ENCODE data around the gene TRIM65.

Gene TRIM65

DNA sequence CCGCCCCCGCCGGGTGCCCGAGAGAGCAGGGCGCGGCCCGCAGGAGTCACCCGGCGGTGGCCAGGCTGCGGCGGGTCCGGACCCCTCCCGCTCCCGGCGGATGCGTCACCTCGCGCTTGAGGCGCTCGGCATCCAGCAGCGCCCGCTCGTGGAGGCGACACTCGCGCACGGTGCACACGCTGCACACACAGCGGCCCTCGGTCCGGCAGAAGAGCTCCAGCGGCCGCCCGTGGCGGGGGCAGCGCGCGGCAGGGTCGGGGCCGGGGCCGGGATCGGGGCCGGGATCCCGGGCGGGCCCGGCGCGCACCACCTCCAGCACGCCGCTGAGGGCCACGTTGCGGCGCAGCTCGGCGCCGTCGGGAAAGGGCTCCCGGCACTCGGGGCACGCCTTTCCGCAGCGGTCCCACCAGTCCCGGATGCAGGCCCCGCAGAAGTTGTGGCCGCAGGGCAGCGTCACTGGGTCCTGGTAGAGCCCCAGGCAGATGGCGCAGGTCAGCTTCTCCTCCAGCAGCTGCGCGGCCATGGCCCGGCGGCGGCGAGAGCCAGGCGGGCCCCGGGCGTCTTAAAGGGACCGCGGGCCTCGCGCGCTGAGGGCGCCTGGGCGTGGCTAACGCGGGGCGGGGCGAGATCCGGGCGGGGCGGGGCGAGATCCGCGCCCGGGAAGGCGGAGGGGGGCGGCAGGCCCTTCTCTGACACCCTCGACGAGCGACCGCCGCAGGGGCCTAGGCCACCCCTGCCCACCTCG, at the start of gene TRIM65:
Gene TRIM65 (minus strand): TSS at position 537 of the 745 bp plus-strand sequence. CDS start 14 bp downstream, at position 523.
- DNase-seq = peak; percentile 82

GRCh38 chr17:75945211-75945610, 48.5 kb upstream of the TRIM65 start:
- DNase-seq = no peak

DNA sequence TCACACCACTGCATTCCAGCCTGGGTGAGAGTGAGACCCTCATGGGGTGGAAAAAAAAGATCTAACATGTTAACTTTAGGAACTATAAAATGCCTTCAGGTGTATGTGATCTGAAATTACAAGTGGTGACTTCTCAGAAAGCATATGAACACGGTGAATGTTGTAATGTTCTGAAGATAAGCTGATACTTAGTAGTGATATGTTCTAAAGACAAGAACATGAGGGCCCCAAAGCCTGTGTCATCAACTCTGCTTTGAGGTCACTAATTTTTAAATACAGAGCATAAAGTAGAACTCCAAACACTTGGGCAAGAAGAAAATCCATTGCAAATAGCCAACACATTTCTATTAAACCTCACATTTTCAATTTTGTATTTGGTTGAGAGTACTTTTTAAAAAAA, 46.7 kb upstream of the TRIM65 start:
- DNase-seq = no peak

GRCh38 chr17:75942473-75942872, 45.7 kb upstream of the TRIM65 start:
- no peak for DNase-seq

- no peak for DNase-seq
These were observed 44.7 kb upstream of the TRIM65 start for GRCh38 chr17:75941442-75941819.

- peak; percentile 87 for DNase-seq
These were observed 44.1 kb upstream of the TRIM65 start, which contains the start of gene FBF1 for GRCh38 chr17:75940727-75941441. Gene FBF1, minus strand, starts transcription at chr17:75941042. Its CDS starts 2,893 bp downstream, at chr17:75938149.

DNA sequence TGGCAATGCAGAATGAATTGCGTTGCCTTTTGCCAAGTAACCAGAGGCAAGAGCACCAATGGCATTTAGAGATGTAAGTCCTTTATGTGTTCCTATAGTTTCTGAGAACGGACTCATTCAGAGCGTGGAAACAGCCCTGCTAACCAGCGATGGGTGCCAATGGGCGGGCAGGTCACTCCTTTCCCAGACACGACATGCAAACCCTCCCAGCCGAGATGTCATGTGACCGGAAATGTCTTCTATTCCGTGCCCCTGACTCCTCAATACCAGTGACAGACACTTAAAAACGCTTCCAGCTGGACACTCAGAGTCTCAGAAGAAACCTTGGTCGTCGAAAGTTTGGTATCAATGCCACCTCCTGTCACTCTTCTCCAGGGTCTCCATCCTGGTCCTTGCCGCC, 40.9 kb upstream of the TRIM65 start:
- no peak for DNase-seq

GRCh38 chr17:75933808-75934207, 37.1 kb upstream of the TRIM65 start:
- DNase-seq = no peak

DNA sequence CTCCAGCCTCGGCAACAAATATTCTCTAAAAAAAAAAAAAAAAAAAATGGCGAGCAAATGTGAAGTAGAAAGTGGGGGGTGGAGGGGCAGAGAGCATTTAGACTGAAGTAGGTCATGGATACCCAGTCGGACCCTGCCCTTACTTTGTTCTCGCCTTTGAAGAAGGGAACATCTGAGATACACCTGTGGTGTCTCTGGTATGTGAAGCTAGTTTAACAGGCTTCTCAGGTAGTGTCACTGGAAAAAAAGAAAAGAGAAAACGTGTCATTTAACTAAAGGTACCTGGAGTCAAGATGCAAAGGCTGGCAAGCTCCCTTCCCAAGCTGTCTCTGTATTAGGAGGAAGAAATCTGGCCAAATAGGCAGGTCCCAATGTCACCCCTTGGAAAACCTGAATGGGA, 36.1 kb upstream of the TRIM65 start:
- DNase-seq = no peak

GRCh38 chr17:75931062-75931461, 34.3 kb upstream of the TRIM65 start:
- DNase-seq = no peak

DNA sequence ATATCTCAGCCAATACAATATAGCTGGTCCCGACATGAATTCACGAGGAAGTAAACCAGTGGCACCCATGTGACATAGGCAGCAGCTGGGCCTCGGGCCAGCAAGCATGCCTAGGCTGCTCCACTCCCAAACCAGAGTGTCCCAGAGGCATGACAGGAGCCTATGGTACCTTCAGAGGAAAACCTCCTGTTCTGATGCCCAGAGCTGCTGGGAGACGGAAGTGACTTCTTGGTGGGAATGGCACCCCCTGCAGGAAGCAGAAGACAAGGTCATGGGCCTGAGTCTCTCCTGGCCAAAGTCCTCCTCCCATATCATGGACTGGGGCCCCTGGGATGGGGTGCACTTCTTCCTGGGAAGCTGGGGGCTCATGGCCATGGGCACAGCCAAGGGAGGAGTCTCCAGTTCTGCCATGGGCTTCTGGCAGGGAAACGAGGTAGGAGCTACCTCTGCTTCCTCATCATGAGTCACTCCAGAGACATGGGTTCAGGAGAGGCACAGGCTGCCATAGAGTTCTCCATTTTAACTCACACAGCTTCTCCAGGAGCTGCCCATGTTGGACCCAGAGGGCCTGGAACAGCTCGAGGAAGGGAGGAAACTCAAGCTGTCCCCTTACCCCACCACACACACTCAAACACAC, 30.7 kb upstream of the TRIM65 start:
- DNase-seq = peak; percentile 9

DNA sequence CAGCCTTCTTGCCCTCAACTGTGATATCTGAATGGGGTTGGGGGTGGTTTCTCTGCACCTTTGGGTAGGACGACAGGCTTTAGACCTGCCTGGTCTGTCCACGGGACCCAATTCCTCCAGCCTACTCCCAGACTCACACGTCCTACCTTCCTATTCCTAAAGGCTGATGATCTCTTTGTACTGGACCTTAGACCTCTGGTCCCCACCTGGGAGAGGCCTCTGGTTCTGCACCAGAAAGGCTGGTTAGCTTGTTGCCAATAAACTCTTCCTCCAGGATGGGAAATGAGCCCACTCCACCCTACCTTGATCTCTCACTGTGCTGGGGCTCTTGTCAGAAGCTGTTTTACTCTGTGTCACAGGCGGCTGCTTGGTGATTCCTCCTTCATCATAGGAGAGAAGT, 29.7 kb upstream of the TRIM65 start:
- no peak for DNase-seq

GRCh38 chr17:75925912-75926311, 29.2 kb upstream of the TRIM65 start:
- no peak for DNase-seq

DNA sequence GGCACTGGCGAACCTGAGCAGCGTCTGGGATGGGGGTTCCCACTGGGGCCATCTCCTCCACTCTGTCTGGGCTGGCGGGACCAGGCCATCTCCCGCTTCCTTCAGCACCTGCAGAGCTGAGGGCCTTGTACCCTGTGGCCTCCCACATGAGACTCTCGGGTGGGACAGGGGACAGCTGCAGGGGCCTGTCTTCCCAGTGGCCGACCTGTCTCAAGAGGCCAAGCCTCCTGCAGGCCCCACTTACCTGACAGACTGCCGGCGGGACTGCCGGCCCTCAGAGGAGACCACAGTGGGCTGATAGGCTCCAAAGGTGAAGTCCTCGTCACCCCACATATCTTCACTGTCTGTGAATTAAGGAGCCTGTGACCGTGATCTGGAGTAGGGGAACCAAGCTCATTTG, 28.4 kb upstream of the TRIM65 start:
- no peak for DNase-seq

GRCh38 chr17:75922963-75923874, 26.5 kb upstream of the TRIM65 start:
- DNase-seq = no peak

DNA sequence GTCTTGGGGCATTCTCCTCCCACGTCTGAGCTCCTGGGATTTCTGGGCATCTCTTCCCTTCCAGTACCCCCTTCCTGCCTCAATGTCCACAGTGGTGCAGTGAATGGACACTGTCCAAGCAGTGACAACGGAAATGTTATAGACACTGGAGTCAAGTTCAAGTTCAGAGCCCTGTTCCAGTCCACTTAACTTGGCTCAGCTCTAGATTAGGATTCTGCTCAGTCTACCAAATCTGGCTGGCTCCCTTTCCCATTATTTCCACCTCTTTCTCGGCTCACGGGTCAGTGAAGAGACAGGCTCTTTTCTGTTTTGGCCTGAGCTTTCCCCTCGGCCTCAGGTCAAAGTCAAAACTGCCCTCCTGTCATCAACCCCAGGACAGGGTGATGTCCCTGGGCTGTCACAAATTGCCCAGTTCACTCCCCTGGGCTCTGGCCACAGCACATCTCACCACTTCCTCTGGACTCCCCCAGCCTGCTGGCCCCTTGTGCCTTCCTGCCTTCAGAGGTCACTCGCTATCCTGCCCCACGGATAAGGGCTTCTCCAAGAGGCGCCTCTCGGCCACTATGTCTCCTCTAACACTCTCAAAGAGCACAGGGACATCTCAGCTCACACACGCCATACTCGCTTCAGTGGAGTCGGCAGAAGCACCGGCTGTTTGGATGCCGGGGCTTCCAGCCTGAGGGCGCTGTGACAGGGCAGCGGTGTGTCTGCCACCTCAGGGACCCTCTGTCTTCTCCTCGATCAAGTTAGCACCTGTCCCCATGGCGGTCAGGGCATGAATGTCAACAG, 25.6 kb upstream of the TRIM65 start:
- no peak for DNase-seq

- no peak for DNase-seq
These were observed 24.8 kb upstream of the TRIM65 start for GRCh38 chr17:75921596-75921995.

DNA sequence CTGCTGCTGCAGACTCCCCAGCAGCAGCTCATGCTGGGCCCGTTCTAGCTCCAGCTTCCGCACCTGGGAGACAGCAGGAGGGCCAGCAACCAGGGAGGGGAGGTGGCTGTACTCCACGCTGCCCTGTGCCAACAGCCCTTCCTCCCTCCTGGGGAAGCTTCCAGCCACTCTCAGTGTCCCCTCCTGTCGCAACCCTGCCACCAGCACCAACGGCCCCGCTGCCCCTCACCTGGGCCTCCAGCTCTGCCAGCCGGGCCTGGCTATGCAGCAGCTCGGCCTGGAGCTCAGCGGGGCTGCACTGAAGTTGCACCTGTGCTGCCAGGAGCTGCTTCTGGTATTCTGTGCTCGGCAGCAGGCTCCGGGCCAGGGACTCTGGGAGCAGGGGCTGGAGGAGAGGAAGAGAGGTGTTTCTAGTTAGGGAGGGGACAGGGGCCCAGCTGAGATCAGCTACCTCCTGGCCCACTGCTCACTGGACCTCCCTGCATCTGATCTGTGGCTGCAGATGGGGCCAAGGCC, 23.4 kb upstream of the TRIM65 start:
- no peak for DNase-seq

- no peak for DNase-seq
These were observed 22.9 kb upstream of the TRIM65 start for GRCh38 chr17:75919611-75920010.

DNA sequence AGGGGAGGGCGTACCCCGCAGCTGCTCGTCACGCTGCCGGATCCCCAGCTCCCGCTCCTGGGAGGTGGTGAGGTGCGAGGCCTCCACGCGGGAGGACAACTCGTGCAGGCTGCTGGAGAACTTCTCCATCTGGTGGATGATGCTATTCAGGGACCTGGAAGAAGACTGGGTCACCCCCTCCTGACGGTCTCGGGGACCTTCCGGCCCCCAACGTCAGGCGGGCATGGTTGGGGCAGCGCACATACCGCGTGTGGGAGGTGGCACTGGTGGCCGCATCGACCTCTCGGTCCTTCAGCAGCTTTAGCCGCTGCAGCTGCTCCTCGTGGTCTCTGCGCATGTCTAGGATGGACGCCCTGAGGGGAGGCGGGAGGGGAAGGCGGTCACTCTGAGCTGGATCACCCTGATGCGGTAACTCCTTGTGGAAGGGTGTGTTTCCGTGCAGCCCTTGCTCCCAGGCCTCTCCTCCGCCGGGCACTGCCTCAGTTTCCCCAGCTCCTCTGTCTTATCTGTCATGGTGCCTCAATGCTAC, 21.2 kb upstream of the TRIM65 start:
- no peak for DNase-seq

DNA sequence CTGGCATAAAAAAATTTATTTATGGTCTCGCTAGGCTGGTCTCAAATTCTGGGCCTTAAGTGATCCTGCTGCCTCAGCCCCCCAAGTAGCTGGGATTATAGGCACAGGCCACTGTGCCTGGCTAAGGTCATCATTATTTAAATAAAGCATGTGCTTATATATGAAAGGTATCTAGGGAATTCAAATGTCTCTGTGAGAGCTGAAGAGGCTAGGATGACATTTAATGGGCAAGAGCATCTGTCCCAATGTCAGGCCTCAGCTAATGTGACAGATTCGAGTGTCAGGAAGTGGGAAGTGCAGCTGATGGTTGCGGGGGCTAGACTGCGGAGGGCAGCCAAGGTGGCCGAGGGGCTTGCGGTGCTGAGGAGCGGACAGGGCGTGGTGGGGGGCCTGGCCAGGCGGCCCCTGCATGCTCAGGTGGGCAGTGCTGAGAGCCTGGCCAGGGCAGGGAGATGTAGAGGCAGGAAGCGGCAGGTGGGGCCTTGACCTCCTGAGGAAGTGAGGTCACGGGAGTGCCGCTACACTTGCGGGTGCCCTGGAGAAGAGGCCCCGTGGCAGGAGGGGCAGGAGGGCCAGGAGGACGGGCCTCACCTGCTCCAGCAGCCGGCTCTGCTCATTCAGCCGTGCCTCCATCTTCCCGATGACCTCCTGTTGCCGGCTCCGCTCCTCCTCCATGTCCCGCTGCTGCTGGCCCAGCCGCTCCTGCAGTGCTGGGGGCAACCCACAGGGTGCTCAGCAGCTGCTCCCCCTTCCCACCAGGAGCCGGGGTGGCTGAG, 20.6 kb upstream of the TRIM65 start:
- no peak for DNase-seq

Measured in CD4-positive, alpha-beta T cell treated with Interleukin-12 subunit alpha and Interleukin-12 subunit beta, for 1 hour (primary cell).